Adrenal gland (tissue), 5 donors: ENCODE results near the gene HIP1.

Experiments used
- CTCF ChIP-seq, 6 experiments: fragments of 450-650 bp in 4 of 6; fragments of 200-600 bp in 2 of 6; sonication (generic) in 1 of 6; IDR thresholded peaks; 1 replicate in 5 of 6; 2 replicates in 1 of 6; pipeline versions ENCODE4 v1.5.1 to v1.8.0; 2016 to 2021; ENCODE audit warnings: antibody characterized with exemption in 6 of 6, mild to moderate bottlenecking in 2 of 6, moderate library complexity in 1 of 6
- POLR2A ChIP-seq, 2 donors: fragments of 450-650 bp; IDR thresholded peaks; one replicate each; pipeline ENCODE4 v1.6.1; 2017; ENCODE audit warnings: antibody characterized with exemption in 2 of 2, mild to moderate bottlenecking in 2 of 2, moderate library complexity in 1 of 2
- donor health status: DM: no; HTN: no; CAD: no.

GRCh38 chr7:75537731-75538130 lies 201.0 kb downstream of the HIP1 start:
- TF ChIP-seq CTCF (IDR thresholded peaks at IDR 0.05) (no peak), POLR2A (IDR thresholded peaks at IDR 0.05) (no peak)
